Skeletal muscle satellite cell (primary cell): Measurements from ENCODE around the gene SPIN1.
A peak's percentile ranks its signal among the peaks of the same experiment; 100 is the strongest.

Experiments used
- H3K27me3 ChIP-seq: 2 replicates; pipeline ENCODE4 v1.7.0; 2013; ENCODE audit warnings: low read length; ENCODE audit not compliant: control insufficient read depth, insufficient read depth
- H3K36me3 ChIP-seq: 2 replicates; pipeline ENCODE4 v1.7.0; 2013; ENCODE audit warnings: mild to moderate bottlenecking, control low read depth, low read length; ENCODE audit not compliant: insufficient read depth
- H3K4me1 ChIP-seq: 2 replicates; pipeline ENCODE4 v1.7.0; 2013; ENCODE audit warnings: low read length; ENCODE audit not compliant: control insufficient read depth, insufficient read depth
- H3K4me2 ChIP-seq: 2 replicates; pipeline ENCODE4 v1.7.0; 2013; ENCODE audit warnings: mild to moderate bottlenecking, low read length
- H3K4me3 ChIP-seq: 2 replicates; pipeline ENCODE4 v1.7.0; 2013; ENCODE audit warnings: low read length
- H3K9ac ChIP-seq: 2 replicates; pipeline ENCODE4 v1.7.0; 2013; ENCODE audit warnings: mild to moderate bottlenecking, low read depth, low read length, moderate library complexity
- H3K9me3 ChIP-seq: replicated peaks from 2 replicates; pipeline ENCODE4 v1.7.0; 2013; ENCODE audit warnings: mild to moderate bottlenecking, control low read depth, low read length

Gene SPIN1

GRCh38 chr9:88437210-88438146 is 49.2 kb downstream of the SPIN1 start:
- peaks cover 5% of the 10 kb centered on the region for H3K4me1 ChIP-seq
- H3K9ac ChIP-seq: no peak overlapping the region
- H3K9me3 ChIP-seq: no peaks in the 10 kb centered on the region
- peaks cover 50% of the 10 kb centered on the region for H3K36me3 ChIP-seq
- no peak overlapping the region for H3K4me3 ChIP-seq
- H3K27me3 ChIP-seq: no peaks in the 10 kb centered on the region
- no peak overlapping the region for H3K4me2 ChIP-seq

DNA sequence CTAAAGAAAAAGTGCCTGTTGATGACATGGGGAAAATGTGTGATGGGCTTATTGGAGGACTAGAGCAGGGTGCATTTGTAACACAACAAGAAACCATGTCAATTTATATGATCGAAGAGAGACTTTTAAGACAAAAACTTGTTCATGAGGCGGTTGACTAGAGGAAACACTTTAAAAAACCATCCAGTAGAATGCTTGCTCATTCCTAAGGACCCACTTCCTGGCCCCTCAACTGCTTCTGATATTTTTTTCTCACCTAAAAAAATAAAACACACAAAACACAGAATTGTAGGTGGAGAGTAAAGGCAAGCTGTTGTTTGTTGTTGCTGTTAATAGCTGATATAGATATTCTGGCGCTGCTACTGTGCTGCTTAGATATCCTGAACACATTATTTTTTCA is 50.6 kb downstream of the SPIN1 start:
- Histone ChIP-seq H3K9me3 (no peaks in the 10 kb centered on the region), H3K9ac (no peak overlapping the region), H3K4me1 (peaks cover 3% of the 10 kb centered on the region), H3K27me3 (no peaks in the 10 kb centered on the region), H3K4me2 (no peak overlapping the region), H3K4me3 (no peak overlapping the region), H3K36me3 (peaks cover 39% of the 10 kb centered on the region)

DNA sequence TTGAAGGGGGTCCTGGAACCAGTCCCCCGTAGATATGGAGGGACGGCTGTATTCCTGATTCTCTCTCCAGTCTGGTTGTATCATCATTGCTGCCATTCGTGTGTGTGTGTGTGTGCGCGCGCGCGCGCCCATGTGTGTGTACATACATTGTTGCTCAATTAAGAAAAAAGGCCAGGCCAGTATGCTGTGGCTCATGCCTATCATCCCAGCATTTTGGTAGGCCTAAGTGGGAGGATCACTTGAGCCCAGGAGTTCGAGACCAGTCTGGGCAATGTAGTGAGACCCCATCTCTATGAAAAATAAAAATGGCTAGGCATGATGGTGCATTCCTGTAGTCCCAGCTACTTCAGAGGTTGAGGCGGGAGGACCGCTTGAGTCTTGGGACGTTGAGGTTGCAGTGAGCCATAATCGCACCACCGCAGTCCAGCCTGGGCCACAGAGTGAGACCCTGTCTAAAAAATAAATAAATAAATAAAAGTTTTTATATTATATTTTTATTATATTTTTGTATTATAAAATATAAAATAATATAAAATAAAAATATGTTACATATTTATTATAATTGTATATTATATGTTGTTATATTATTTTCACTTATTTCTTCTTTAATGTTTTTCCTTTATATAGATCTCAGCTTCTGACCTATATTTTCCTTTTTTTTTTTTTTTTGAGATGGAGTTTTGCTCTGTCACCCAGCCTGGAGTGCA is 53.2 kb downstream of the SPIN1 start:
- H3K4me2 ChIP-seq: no peak overlapping the region

DNA sequence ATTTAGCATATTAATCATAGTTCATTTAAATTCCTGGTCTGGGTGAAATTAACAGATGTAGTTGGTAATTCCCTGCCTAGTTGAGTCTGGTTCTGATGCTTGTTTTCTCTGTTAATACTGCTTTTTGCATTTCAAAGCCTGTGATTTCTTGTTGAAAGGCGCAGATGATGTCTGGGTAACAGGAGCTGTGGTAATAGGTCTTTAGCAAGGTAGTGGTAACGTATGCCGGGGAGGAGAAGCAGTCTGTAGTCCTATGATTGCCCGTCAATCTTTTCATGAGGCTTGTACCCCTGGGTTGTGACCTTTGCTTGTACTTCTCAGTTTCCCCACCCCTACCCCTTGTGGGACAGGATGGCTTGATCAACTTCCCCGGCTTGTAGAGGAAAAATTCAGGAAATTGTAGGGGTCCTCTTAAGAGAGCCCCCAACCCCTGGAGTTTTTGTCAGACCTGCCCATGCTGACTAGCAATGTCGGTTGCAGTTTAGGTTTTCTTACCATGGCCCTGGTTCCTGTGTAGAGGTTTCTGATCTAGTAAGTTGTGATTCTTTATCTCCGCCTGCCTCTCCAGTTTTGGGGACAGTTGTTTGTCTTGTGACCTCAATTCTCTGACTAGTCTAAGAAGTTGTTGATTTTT is 55.4 kb downstream of the SPIN1 start:
- Histone ChIP-seq H3K9me3 (no peaks in the 10 kb centered on the region), H3K36me3 (peaks cover 5% of the 10 kb centered on the region), H3K9ac (no peak overlapping the region)

More for the DNA sequence above, 53.2 kb downstream of the SPIN1 start:
- Histone ChIP-seq H3K9ac (no peak overlapping the region), H3K9me3 (no peaks in the 10 kb centered on the region), H3K27me3 (no peaks in the 10 kb centered on the region), H3K36me3 (peaks cover 18% of the 10 kb centered on the region), H3K4me3 (no peak overlapping the region), H3K4me1 (no peaks in the 10 kb centered on the region)

DNA sequence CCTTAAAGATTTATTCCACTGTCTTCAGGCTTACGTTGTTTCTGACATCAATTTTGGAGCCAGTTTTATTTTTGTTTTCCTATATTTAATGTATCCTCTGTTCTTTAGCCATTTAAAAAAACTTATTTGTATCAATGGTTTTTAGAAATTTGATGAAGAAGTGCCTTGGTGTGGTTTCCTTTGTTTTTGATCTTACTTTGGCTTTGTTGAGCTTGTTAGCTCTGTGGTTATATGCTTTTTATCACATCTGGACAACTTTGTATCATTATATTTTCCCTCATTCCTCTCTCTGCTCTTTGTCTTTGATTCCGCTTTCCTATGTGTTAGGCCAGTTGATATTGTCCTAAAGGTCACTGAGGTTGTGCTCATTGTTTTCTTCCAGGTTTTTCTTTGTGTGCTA is 58.5 kb downstream of the SPIN1 start:
- no peaks in the 10 kb centered on the region for H3K9me3 ChIP-seq
- H3K36me3 ChIP-seq: peaks cover 24% of the 10 kb centered on the region
- H3K9ac ChIP-seq: no peak overlapping the region
- no peak overlapping the region for H3K4me2 ChIP-seq
- H3K4me3 ChIP-seq: no peak overlapping the region
- no peaks in the 10 kb centered on the region for H3K27me3 ChIP-seq
- peaks cover 4% of the 10 kb centered on the region for H3K4me1 ChIP-seq

More for the DNA sequence above, 55.4 kb downstream of the SPIN1 start:
- Histone ChIP-seq H3K4me2 (no peak overlapping the region), H3K27me3 (no peaks in the 10 kb centered on the region), H3K4me1 (peaks cover 4% of the 10 kb centered on the region), H3K4me3 (no peak overlapping the region)

DNA sequence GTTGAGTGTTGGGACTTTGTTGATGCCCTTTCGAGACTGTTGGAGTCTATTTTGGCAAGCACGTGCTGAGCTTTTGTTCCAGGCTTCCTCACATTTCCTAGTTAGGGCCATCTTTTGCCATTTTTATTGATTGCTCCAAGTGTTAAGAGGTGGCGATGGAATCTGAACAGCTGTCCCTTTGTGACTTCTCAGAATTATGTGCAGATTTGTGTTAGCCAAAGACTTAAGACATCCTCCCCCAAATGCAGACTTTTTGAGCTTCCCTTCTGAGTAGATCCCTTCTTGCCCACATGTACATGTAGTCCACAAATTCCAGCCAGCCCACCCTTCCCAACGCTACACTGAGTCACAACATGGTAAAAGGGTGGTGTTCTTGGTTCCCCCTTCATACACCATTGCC is 59.2 kb downstream of the SPIN1 start:
- Histone ChIP-seq H3K4me2 (no peak overlapping the region), H3K9ac (no peak overlapping the region), H3K9me3 (no peaks in the 10 kb centered on the region), H3K27me3 (no peaks in the 10 kb centered on the region), H3K4me1 (peaks cover 4% of the 10 kb centered on the region), H3K4me3 (no peak overlapping the region), H3K36me3 (peaks cover 24% of the 10 kb centered on the region)

DNA sequence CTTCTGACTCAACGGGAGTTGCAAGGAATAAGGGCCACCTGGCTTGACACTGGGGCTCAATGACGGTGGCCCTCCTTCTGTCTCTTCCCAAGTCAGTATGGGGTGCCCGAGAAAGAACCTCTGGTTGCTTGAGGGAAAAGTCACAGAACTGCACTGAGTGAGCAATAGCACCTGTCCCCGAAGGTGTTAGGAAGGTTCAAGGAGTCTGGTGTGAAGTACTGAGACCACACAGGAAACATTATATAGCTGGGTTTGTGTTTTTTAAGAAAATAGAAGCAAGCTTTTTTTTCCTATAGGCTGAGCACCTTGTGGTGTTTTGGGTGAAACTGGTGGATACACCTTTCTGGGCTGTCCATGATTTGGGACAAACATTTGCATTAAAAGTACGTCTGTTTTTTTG is 62.9 kb downstream of the SPIN1 start:
- Histone ChIP-seq H3K36me3 (peaks cover 28% of the 10 kb centered on the region), H3K4me1 (peaks cover 4% of the 10 kb centered on the region), H3K4me3 (no peak overlapping the region), H3K4me2 (no peak overlapping the region), H3K27me3 (no peaks in the 10 kb centered on the region), H3K9me3 (no peaks in the 10 kb centered on the region), H3K9ac (no peak overlapping the region)

GRCh38 chr9:88458716-88459465 is 70.6 kb downstream of the SPIN1 start:
- H3K4me3 ChIP-seq: no peak overlapping the region
- no peaks in the 10 kb centered on the region for H3K27me3 ChIP-seq
- peaks cover 43% of the 10 kb centered on the region for H3K4me1 ChIP-seq
- H3K9me3 ChIP-seq: no peaks in the 10 kb centered on the region
- peaks cover 37% of the 10 kb centered on the region for H3K36me3 ChIP-seq
- H3K4me2 ChIP-seq: no peak overlapping the region
- H3K9ac ChIP-seq: no peak overlapping the region

DNA sequence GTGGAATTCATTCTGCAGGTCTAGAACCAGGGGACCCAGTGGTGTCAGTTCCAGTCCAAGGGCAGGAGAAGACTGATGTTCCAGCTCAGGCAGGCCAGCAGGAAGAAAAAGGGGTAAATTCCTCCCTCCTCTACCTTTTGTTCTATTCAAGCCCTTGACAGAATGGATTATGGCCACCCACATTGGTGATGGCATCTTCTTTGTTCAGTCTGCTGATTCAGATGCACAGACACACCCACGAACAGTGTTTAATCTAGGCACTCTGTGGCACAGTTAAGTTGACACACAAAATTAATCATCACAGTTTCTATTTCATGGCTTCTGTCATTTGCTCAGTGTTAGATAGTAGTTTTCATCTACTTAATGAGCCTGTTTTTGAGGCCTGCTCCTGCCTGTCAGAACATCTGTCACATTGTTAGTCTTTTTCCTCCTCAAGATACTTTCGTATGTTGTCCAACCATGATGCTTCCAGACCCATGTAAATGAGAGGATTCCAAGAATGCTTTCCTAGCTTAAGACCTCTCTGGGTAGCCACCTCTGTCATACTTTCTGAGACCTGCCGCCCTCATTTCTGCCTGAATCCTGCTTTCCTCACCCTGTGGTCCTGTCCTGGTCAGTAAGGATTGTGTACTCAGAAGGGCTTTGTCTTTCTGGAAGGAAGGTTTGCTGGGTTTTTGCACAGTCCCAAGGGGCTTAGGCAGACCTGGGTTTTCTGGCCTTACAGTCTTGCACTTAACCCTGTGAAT is 72.5 kb downstream of the SPIN1 start:
- Histone ChIP-seq H3K4me1 (peaks cover 60% of the 10 kb centered on the region), H3K4me3 (no peak overlapping the region), H3K9ac (no peak overlapping the region), H3K27me3 (no peaks in the 10 kb centered on the region), H3K4me2 (peak overlapping the region; percentile 16), H3K9me3 (no peaks in the 10 kb centered on the region), H3K36me3 (peaks cover 36% of the 10 kb centered on the region)

DNA sequence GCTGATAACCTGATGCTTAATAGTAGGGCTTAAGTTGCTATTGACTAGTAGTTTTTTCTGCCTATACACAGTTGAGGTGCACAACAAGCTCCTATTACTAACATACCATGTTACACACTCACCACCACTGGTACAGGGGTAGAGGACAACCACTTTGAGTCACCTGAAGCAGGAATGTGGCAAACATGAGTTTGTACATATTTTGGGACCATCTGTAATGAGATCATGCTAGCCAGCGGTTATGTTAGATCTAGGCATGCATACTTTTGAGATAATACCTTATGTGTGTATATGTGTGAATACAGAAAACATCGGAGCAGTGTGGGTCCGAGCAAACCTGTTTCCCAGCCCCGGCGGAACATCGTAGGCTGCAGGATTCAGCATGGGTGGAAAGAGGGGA is 73.9 kb downstream of the SPIN1 start:
- H3K4me2 ChIP-seq: no peak overlapping the region
- no peaks in the 10 kb centered on the region for H3K27me3 ChIP-seq
- peaks cover 24% of the 10 kb centered on the region for H3K36me3 ChIP-seq
- H3K9ac ChIP-seq: no peak overlapping the region
- peaks cover 60% of the 10 kb centered on the region for H3K4me1 ChIP-seq
- H3K4me3 ChIP-seq: no peak overlapping the region
- no peaks in the 10 kb centered on the region for H3K9me3 ChIP-seq
